Adrenal gland (tissue), 12 donors: Measurements from ENCODE around the gene AOPEP. TPM values are rescaled to one million over a fixed set of nuclear protein-coding genes. Genes with fewer than 3 reads are reported as not detected.

Source experiments
- DNase-seq, 7 donors: peaks; one replicate each; pipeline ENCODE4 v3.0.0-alpha.2; 2019 to 2020
- H3K27ac ChIP-seq, 5 donors: fragments of 200-600 bp; sonication (generic) in 4 of 5; 1 replicate in 3 of 5; 2 replicates in 2 of 5; pipeline versions ENCODE4 v1.5.1 to v1.8.0; 2016 to 2020; ENCODE audit warnings: mild to moderate bottlenecking in 1 of 5
- H3K27me3 ChIP-seq: fragments of 200-600 bp; 2 replicates; pipeline ENCODE4 v1.8.0; 2021
- H3K36me3 ChIP-seq, 2 donors: fragments of 200-600 bp; replicated peaks in 1 of 2; 1 replicate in 1 of 2; 2 replicates in 1 of 2; pipeline versions ENCODE4 v1.5.1 to v1.8.0; 2018 to 2022
- H3K4me1 ChIP-seq, 2 donors: fragments of 200-600 bp; replicated peaks in 1 of 2; 1 replicate in 1 of 2; 2 replicates in 1 of 2; pipeline versions ENCODE4 v1.5.1 to v1.8.0; 2018 to 2021
- H3K4me3 ChIP-seq, 4 donors: fragments of 200-600 bp; sonication (generic) in 3 of 4; one replicate each; pipeline ENCODE4 v1.5.1; 2016 to 2018
- H3K9me3 ChIP-seq, 3 donors: fragments of 200-600 bp; sonication (generic) in 1 of 3; replicated peaks in 1 of 3; 1 replicate in 2 of 3; 2 replicates in 1 of 3; pipeline versions ENCODE4 v1.5.1 to v1.8.0; 2016 to 2021
- CTCF ChIP-seq, 6 experiments: fragments of 450-650 bp in 4 of 6; fragments of 200-600 bp in 2 of 6; sonication (generic) in 1 of 6; IDR thresholded peaks; 1 replicate in 5 of 6; 2 replicates in 1 of 6; pipeline versions ENCODE4 v1.5.1 to v1.8.0; 2016 to 2021; ENCODE audit warnings: antibody characterized with exemption in 6 of 6, mild to moderate bottlenecking in 2 of 6, moderate library complexity in 1 of 6
- POLR2A ChIP-seq, 2 donors: fragments of 450-650 bp; IDR thresholded peaks; one replicate each; pipeline ENCODE4 v1.6.1; 2017; ENCODE audit warnings: antibody characterized with exemption in 2 of 2, mild to moderate bottlenecking in 2 of 2, moderate library complexity in 1 of 2
- WGBS, 4 donors: extraction: QIAGEN DNeasy Blood & Tissue Kit in 2 of 4; methylation state at CpG; one replicate each; pipeline versions ENCODE4 v1.1.5 to v1.1.7; 2013 to 2017; 5-methylcytosine and 5-hydroxymethylcytosine counted together
- intact Hi-C, 2 donors: fragments of 100-400 bp; cut with DNase I; formaldehyde crosslinking; loops; one replicate each; pipeline versions ENCODE4 v1.14.1 to v1.15.0; 2022 to 2023
- polyA plus RNA-seq, 3 donors: library from polyadenylated mRNA; stranded (reverse); fragments of 200-250 nt in 2 of 3; fragments of 350-450 nt in 1 of 3; fragmentation: Illumina TruSeq in 1 of 3; extraction: RNeasy Lipid Tissue Mini Kit (QIAGEN cat#74804) in 1 of 3; gene quantifications; one replicate each; pipeline ENCODE4 v1.2.3, GENCODE V29; 2013 to 2014
- total RNA-seq, 9 donors: library from RNA; depleted of rRNA in 4 of 9; stranded (reverse); fragments of >200 nt in 4 of 9; fragments of 120-200 nt in 1 of 9; fragmentation: NEBNext Ultra II Directional in 1 of 9; extraction: Animal tissue kit (Norgen Biotek cat#: 25700) in 1 of 9; gene quantifications; one replicate each; pipeline versions ENCODE4 v1.1.0 to v1.2.4, GENCODE V29; 2013 to 2023
- donor health status: healthy with polysubstance abuse.
- donor health status: Bipolar disorder and iron deficiency.
- donor health status: DM: yes; HTN: yes; CAD: no.
- donor health status: DM: no; HTN: no; CAD: no.
- donor health status: DM: no; HTN: no; CAD: no.
- donor health status: DM: yes; HTN: yes; CAD: no.

The AOPEP gene
- total and polyA plus RNA-seq, 12 donors: 31.0 to 99.6 (median 71.0) TPM

- H3K4me1 ChIP-seq: peaks cover 0 to 14% of the 10 kb centered on the region in 2 donors
- no peak for DNase-seq
- WGBS, 4 donors: 82 to 91% (median 88%) methylated on average over 1 of the region's 1 CpG
- no peaks in the 10 kb centered on the region for H3K27me3 ChIP-seq
- no peaks in the 10 kb centered on the region for H3K36me3 ChIP-seq
- TF ChIP-seq POLR2A (IDR thresholded peaks at IDR 0.05): no peak
- TF ChIP-seq CTCF (IDR thresholded peaks at IDR 0.05): no peak
- H3K9me3 ChIP-seq: no peaks in the 10 kb centered on the region
- H3K4me3 ChIP-seq: no peak overlapping the region
- intact Hi-C loops: loop anchor here in 1 of 2 donors (5.0 kb wide), 1 partner anchor 67 kb away; no protein-coding TSS in a partner anchor
- no peak overlapping the region for H3K27ac ChIP-seq
These were observed 32.4 kb downstream of the AOPEP start for GRCh38 chr9:94758880-94759279.

GRCh38 chr9:94760010-94760409 is 33.5 kb downstream of the AOPEP start:
- H3K27ac ChIP-seq: peak overlapping the region in 2 of 5 donors; percentile 23 to 47
- intact Hi-C loops: no loop called here
- DNase-seq: peak in 6 of 7 donors; percentile 23 to 50 (median 43)
- no peaks in the 10 kb centered on the region for H3K36me3 ChIP-seq
- H3K27me3 ChIP-seq: no peaks in the 10 kb centered on the region
- WGBS, 4 donors: 51 to 59% (median 58%) methylated on average over 7 of the region's 7 CpGs
- no peak overlapping the region for H3K4me3 ChIP-seq
- H3K9me3 ChIP-seq: no peaks in the 10 kb centered on the region
- TF ChIP-seq CTCF (IDR thresholded peaks at IDR 0.05) (no peak), POLR2A (IDR thresholded peaks at IDR 0.05) (peak in 1 of 2 donors; percentile 30)
- H3K4me1 ChIP-seq: peaks cover 0 to 14% of the 10 kb centered on the region in 2 donors

GRCh38 chr9:94760660-94761059 is 34.2 kb downstream of the AOPEP start:
- intact Hi-C loops: no loop called here
- Histone ChIP-seq H3K27ac (peak overlapping the region in 2 of 5 donors; percentile 23 to 47), H3K27me3 (no peaks in the 10 kb centered on the region), H3K4me3 (no peak overlapping the region), H3K36me3 (no peaks in the 10 kb centered on the region), H3K4me1 (peaks cover 0 to 14% of the 10 kb centered on the region in 2 donors), H3K9me3 (no peaks in the 10 kb centered on the region)
- 90 to 97% (median 93%) methylated on average over 5 of the region's 5 CpGs for WGBS, 4 donors
- no peak for DNase-seq
- TF ChIP-seq CTCF (IDR thresholded peaks at IDR 0.05): no peak
- TF ChIP-seq POLR2A (IDR thresholded peaks at IDR 0.05): no peak

- no peak for TF ChIP-seq CTCF (IDR thresholded peaks at IDR 0.05)
- no peak for TF ChIP-seq POLR2A (IDR thresholded peaks at IDR 0.05)
- no peak for DNase-seq
- no peaks in the 10 kb centered on the region for H3K36me3 ChIP-seq
- intact Hi-C loops: no loop called here
- no peaks in the 10 kb centered on the region for H3K27me3 ChIP-seq
- 89 to 97% (median 92%) methylated on average over 4 of the region's 4 CpGs for WGBS, 4 donors
- no peak overlapping the region for H3K4me3 ChIP-seq
- H3K9me3 ChIP-seq: no peaks in the 10 kb centered on the region
- H3K27ac ChIP-seq: no peak overlapping the region
- H3K4me1 ChIP-seq: peaks cover 0 to 14% of the 10 kb centered on the region in 2 donors
These were observed 35.0 kb downstream of the AOPEP start for GRCh38 chr9:94761481-94761880.
